SK-N-DZ (cell line): Measurements from ENCODE around the gene COPS7B.

Experiments used
- small RNA-seq, 2 experiments: library from RNA; depleted of rRNA; stranded (forward); fragments of <200 nt; gene quantifications; one replicate each; pipeline ENCODE3, GENCODE V24; 2014

Gene COPS7B

Small RNA genes within 50 kb of the gene (small RNA-seq; reads per million reads assigned to genes)
- gene AC073476.4 = 0 reads per million in 2 experiments
